ENCODE data around the gene MTCL1. TPM values are rescaled to one million over a fixed set of nuclear protein-coding genes. Genes with fewer than 3 reads are reported as not detected.

The MTCL1 gene
- polyA plus RNA-seq, 3 donors, result 15.2 to 37.5 (median 29.8) TPM

GRCh38 chr18:8858888-8859511 is 153.6 kb downstream of the MTCL1 start:
- no peak for DNase-seq

DNA sequence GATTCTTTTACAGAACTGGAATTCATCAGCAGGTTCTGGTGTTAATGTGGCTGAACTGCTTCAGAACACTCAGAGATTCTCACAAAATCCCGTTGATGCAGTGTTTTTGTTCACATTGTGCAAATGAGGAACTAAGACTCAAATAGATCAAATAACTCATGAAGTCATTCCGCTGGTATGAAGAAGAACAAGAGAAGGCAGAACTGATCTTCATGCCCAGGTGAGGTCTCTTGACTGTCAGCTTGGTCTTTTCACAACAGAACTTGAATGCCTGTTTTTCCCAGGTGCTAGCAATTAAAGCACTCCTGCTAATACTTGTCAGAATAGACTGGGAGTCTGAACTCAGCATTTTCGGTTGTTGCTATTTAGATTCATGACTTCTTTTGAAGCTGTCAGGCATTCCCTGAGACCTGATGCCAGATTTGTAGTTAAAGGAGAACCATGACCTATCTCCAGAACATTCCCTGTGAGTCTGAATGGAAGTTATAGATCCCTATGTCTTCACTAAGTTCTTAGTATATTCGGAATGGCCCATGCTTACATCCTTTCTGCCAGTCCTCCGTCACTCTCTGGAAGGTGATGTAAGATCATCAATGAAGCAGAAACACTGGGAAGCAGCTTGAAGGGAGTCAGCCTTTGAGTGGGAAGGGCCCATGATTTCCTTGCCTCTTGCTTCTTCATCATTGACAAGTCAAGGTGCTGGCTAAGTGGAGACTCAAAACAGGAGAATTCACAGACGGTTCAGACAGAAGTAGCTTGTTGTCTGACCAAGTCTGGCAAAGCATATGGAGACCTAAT is 155.7 kb downstream of the MTCL1 start:
- DNase-seq, result no peak

DNA sequence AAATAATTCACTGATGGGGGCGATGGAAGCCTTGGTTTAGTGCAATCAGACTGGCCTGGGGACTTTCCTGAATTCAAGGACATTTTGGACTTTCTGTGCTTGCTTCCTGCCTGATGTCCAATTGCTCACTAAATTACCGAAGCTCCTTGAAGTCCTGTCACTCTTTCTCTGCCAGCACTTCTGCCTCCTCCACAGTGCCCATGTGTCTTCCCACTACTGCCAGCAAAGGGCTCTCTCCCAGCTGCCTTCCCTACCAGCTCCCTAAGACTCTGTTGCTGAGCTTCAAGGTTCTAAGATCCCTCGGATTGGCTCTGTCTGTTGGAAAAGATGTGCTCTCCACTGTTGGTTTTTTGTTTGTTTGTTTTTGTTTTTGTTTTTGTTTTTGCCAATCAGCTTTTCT is 158.1 kb downstream of the MTCL1 start:
- DNase-seq, result no peak

DNA sequence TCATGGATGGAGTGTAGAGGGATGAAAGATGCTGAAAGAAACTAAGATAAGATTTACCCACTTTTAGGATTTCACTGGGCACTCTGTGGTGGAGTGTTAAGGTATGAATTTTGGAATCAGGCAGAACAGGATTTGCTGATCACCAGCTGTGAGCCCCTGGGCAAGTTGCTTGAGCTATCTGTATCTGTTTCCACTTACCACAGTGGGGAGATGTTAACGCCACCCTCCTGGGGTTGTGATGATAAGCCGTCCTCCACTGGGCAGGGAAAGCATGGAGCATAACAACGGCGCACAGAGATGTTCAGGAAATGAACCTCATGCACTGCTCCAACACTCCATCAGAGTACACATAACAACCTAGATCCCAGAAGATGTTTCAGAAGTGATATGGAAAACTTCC is 160.6 kb downstream of the MTCL1 start:
- no peak for DNase-seq

GRCh38 chr18:8866679-8867078 is 161.3 kb downstream of the MTCL1 start:
- no peak for DNase-seq

DNA sequence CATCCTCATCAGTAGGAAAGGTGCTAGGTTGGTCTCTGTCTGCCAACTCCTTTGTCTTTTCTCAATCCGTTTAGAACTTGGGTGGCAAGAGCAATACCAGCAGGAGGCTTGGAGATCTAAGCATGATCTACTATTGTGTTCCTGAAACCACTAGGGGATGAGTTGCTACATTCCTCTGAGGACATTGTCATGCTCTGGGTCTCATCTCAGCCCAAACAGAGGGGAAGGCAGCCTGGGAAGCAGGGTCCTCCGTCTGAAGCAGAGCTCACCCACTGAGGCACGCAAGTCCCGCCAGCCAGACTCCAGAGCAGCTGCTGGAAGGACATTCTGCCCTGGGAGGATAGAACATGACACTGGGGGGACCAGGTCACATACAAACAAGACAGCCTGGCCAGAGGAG is 162.9 kb downstream of the MTCL1 start:
- DNase-seq, result no peak

- DNase-seq, result no peak
Measured at GRCh38 chr18:8868779-8869415, 163.5 kb downstream of the MTCL1 start.

- no peak for DNase-seq
Measured at GRCh38 chr18:8869696-8870095, 164.3 kb downstream of the MTCL1 start.

GRCh38 chr18:8870528-8870927 is 165.2 kb downstream of the MTCL1 start:
- DNase-seq, result no peak

GRCh38 chr18:8871489-8871888 is 166.1 kb downstream of the MTCL1 start:
- no peak for DNase-seq

GRCh38 chr18:8874872-8875271 is 169.5 kb downstream of the MTCL1 start:
- DNase-seq, result no peak

DNA sequence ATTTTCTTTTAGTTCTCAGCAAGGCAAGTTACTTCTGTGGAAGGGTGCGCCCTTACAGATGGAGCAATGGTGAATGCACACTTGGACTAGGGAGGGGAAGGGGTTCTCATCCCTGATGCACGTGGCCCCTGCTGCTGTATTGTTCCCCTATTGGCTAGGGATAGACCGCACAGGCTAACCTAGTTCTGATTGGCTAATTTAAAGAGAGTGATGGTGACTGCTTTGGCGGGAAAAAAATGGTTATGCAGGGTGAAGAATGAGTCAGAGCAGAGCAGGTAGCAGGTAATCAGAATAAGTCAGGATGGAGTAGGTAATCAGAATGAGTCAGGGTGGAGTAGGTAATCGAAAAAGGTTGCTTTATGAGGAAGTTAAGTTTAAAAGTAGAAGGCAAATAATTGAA is 171.5 kb downstream of the MTCL1 start:
- no peak for DNase-seq

- DNase-seq, result no peak
Measured at GRCh38 chr18:8881103-8881502, 175.7 kb downstream of the MTCL1 start.

Other genes starting within 250 kb of the MTCL1 start
- 10 to 100 TPM; 37.3 to 48.1 (median 43.9) TPM for gene RAB12, start 96.1 kb upstream of the MTCL1 start, polyA plus RNA-seq (ENCODE audit: insufficient read length in 3 of 3)